Measurements from ENCODE around the gene PACRG.

PACRG gene

DNA sequence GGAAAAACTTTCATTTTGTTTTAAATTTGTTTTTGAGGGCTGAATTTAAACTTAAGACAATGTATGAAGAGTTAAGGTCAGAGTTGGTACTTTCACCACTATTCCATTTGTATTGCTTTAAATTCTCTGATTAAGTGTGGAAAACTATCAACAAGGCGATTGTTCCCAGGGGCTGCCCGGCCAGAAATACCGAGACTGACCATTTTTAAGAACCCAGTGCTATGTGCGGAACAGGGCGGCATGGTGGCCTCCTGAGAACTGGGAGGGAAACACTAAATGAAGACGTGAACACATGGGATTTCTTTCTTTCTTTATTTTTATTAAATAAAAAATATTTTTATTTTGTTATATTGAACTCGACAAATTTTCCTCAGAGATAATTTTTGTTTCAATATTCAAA, 465.6 kb downstream of the PACRG start:
- no peak for DNase-seq (ENCODE audit: low read depth in 1 of 2, low spot score in 1 of 2)

DNA sequence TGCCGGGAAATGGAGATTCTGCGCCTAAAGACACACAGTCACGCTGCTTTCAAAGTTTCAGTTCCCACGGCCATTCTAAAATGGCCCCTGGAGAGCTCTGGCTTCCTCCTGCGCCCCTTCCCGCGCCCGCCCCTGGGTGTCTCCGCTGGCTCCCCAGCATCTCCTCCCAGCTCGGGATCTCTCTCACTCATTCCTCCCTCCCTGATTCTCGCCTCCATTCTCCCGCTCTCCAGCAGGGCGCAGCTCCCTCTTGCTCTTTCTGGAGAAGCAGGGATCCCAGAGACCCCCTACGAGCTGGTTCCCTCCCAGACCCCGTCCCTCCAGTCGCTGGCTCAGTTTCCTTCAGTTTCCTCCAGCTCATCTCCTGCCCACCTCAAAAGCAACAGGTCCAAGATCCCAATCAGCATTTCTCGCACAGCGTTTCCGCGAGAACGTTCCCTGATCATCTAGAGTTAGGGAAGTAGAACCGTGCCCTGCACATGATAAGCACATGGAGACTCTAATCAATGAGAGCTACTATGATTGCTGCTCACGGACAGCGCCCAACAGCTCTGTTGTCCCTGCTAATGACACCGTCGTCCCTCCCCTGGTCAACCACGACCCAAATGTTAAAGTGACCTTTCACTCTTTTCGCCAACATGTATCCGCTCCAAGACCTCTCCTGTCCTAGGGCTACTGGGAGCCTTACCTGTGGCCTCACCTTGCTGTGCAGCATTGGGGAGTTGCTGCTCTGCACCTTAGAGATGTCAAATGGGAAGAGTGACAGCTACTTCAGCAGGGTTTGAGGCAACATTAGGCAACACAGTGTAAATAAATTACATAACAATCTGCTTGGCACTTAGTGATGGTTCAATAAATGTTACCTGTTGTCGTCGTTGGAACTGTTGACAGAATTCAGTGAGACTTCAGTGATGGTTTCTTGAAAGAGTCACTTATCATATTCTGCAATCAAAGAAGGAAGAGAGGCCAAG, 468.2 kb downstream of the PACRG start:
- DNase-seq (ENCODE audit: low read depth in 1 of 2, low spot score in 1 of 2), result no peak

DNA sequence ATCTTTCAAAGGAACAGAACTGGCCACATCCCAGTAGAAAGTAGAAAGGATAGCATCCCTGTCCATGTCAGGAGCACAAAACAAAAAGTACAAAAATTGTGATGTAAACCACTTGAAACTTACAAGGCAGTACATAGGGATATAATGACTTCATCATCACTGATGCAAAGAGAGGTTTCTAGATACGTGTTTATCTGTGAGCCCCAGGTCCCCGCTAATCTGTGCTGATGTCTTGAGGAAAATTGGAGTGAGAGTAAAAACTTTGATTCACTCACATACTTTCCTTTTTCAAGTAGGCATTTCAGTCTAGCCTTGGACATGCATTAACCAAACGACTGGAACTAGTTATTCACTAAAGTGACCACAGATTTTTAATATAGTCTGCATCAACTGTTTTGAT, 470.1 kb downstream of the PACRG start:
- no peak for DNase-seq (ENCODE audit: low read depth in 1 of 2, low spot score in 1 of 2)

DNA sequence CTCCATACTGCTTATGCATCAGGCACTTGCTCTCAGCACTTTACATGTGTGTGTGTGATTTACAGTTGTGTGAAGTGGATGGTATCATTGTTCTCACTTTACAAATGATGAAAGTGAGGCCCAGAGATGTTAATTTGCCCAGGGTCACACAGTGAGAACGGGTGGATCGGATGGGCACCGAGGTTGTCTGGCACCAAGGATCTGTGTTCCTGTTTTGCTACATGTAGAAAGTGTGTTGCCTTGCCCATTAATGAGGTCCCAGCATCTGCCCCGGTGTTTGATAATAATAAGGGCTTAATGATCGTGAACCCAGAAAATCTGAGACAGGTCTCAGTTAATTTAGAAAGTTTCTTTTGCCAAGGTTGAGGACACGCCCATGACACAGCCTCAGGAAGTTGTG, 470.6 kb downstream of the PACRG start:
- DNase-seq (ENCODE audit: low read depth in 1 of 2, low spot score in 1 of 2), result no peak

DNA sequence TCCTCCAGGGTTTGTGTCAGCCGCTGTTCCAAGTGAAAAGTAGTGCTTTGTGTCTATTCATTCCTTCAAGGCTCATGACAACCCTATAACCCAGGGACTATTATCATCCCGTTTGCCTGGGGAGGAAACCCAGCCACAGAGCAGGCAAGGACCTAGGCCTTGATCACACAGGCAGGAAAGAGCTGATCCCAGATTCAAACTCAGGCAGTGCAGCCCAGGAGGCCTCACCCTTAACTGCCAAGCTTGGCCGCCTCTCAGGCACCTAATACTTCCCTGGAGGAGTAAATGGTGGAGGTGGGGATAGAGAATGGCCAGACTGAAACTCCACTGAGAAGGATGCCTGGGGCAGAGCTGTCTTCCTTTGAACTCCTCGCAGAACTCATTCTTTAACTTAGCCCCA, 471.6 kb downstream of the PACRG start:
- no peak for DNase-seq (ENCODE audit: low read depth in 1 of 2, low spot score in 1 of 2)

DNA sequence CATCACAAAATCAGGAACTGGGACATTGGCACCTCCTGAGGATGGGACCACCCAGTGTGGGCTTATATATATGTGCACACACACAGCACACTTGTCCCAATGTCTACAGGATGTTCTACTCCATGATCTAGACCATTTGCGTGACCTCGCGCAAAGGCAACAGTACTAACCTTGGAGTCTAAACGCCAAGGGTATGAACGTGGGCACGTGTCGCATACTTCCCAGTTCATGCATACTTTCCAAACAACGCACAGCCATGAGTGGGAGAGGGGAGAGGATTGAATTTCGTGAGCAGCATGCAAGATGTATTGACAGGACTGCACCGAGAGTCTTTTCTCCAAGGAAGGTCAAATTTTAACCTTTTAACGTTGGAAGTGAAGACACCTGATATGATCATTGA, 472.5 kb downstream of the PACRG start:
- no peak for DNase-seq (ENCODE audit: low read depth in 1 of 2, low spot score in 1 of 2)

DNA sequence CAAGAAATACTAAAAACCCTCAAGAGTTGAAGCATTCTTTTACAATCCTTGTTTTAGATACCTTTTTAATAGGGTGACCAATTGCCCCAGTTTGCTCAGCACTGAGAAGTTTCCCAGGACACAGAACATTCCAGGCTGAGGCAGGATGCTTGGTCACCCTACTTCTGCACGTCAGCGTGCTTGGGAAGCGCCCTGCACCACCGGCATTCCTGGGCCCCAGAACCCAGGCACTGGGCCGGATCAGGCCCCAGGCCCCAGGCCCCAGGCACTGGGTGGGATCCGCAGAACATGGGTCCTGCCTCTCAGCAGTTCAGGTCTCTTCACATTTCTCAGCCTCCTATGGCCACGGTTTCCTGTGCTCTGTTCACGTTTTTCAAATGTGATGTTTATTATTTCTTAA, 472.9 kb downstream of the PACRG start:
- DNase-seq (ENCODE audit: low read depth in 1 of 2, low spot score in 1 of 2), result no peak

DNA sequence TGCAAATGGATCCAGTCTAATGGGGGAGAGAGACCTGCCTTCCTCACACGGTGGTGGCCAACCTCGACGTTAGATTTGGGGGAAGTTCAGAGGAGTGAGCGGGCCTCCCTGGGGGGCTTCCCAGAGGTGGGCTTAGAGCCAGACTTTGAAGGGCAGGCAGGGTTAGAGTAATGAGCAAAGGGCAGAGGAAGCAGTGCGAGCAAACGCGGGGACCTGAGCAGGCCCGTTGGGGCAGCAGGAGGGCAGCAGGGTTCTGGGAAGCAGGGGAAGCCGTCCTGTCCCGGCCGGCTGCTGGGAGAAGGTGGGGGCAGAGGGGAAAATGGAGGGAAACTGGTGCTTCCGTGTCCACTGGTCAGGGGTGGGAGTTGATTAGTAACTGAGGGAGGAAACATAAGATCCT, 474.1 kb downstream of the PACRG start:
- DNase-seq (ENCODE audit: low read depth in 1 of 2, low spot score in 1 of 2), result no peak

DNA sequence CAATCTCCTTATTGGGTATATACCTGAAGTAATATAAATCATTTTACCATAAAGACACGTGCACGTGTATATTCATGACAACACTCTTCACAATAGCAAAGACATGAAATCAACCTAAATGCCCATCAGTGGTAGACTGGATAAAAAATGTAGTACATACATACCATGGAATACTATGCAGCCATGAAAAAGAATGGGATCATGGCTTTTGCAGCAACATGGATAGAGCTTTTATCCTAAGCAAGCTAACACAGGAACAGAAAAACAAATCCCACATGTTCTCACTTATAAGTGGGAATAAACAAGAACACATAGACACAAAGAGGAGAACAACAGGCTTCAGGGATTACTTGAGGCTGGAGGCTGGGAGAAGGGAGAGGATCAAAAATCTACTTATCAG, 478.4 kb downstream of the PACRG start:
- DNase-seq (ENCODE audit: low read depth in 1 of 2, low spot score in 1 of 2), result no peak

DNA sequence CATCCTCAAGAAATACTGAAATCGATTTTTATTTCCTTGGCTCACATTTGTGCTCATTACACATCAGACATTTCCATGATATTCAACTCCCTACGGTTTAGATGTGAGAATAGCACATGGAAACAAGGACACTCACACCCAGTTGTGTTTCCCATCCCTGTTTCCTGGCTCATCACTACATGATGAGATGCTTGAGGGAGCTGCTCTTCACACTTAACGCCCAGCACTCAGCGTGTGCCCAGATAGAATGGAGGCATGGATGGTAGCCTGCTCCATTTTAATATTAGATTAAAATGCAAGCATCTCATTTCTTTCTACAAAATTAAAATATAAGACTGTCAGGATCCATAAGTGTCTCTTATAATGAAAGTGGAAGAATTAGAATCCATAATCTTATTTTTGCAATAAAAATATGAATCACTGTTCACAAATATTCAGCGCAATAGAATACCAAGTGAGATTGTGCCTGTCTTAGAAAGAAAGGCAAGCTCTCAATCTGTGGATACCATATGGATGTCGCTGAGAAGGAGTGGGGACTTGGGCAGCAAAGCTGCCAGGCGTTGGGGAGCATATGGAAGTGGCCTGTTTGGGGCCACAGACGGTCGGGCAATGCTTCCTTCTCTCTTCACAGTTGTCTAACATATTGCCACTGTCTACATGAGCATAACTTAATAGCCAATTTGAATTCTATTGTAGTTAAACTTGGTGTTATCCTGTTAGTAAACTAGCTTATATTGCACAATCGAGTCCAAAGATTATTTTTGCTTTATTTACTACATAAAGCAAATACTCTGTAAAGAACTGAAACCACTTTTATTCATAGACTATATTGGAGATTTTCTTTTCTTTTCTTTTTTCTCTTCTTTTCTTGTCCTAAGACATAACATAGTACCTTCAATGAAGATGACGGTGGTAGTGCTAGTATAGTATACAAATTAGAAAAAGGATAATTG, 479.9 kb downstream of the PACRG start:
- DNase-seq (ENCODE audit: low read depth in 1 of 2, low spot score in 1 of 2), result no peak

DNA sequence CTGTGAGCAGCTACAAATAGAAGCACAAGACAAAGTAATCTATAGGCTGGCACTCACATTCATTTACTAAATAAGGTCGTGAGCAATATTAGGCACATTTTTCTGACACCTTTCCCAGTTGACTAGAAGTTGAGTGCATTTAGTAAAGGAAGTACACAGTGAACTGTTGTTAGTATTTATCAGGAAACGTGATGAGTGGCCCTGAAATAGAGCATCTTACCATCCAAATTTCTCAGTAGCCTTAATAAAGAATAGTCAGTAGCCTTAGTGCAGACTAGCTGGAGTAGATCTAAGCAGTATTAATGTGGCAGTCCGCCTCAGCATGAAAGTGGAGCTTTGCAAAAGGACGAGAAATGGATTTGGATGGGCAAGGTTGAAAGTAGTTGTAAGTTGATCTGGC, 481.2 kb downstream of the PACRG start:
- no peak for DNase-seq (ENCODE audit: low read depth in 1 of 2, low spot score in 1 of 2)

DNA sequence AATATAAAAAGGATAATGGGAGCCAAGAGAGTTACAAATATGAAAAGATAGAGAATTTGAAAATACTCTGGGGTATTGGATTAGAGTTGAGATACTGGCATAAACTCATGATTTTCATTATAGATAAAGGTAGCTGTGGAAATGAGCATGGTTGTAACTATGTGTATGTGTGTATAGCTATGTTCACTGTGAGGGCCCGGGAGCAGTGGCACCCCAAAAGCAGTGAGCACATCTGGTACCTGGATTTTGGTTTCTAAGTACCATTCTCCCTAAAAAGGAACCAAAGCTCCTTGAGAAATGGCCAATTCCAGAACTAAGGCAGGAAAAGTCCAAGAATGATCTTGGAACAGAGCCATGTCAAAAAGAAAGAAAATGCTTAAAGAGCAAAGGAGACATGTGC, 484.3 kb downstream of the PACRG start:
- no peak for DNase-seq (ENCODE audit: low read depth in 1 of 2, low spot score in 1 of 2)

DNA sequence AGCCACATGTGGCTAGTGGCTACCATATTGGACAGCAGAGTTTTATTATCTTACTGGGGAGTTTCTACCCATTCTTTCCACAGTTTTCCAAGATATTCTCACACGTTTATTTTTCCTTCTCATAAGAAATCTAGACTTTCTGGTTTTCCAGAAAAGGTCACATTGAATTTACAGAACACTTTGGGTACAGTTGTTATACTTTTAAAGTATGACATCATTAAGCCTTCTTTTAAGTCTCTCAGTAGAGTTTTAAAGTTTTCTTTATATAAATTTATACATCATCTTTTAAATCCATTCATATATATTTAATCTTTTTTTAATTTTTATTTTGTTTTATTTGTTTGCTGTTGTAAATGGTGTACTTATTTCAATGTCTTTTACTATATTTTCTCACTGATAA, 486.5 kb downstream of the PACRG start:
- DNase-seq (ENCODE audit: low read depth in 1 of 2, low spot score in 1 of 2), result no peak

DNA sequence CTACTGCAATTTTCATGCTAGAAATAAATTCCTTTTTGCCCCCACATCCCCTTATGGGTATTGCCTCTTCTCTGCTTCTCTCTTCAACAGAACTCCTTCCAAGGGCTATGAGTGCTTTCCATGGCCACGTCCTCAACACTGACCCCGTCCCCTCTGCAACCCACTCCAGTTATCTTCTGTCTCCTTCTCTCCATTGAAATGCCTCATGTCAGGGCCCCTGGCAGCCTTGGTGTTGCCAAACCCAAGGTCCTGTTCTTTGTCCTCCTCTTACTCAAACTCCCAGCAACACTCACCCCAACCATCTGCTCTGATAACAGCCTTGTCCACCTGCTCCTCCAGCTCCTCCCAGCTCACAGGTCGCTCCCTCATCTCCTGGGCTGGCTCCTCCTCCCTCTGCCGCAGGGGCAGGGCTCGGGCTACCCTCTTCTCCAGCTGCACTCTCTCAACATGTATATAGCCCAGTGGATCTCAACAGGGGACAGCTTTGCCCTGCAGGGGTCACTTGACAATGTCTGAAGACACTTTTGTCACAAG, 490.7 kb downstream of the PACRG start:
- DNase-seq (ENCODE audit: low read depth in 1 of 2, low spot score in 1 of 2), result no peak

DNA sequence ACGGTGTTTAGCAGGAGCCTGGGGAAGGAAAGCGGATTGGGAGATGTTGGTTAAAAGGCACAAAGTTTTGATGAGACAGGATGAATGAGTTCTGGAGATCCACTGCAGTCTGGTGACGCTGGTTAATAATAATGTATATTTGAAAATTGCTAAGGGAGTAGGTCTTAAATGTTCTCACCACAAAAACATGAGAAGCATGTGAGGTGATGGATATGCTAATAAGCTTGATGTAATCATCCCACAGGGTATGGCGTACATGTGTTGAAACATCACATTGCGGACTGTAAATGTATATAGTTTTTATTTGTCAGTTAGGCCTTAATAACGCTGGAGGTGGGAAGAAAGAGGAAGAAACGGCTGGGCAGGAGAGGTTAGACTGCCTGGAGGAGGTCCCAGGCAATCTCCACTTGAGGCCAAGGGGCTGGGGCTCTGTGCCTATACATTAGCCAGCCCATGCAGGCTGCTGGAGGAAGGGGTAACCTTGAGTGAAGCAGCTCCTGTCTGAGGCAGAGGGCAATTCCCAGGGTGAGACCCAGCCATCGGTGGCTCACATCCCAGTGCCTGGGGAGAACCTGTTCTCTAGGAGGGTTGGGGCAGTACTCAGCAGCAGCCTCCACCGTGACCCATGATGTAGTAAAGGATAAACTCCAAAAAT, 498.5 kb downstream of the PACRG start:
- no peak for DNase-seq (ENCODE audit: low read depth in 1 of 2, low spot score in 1 of 2)

DNA sequence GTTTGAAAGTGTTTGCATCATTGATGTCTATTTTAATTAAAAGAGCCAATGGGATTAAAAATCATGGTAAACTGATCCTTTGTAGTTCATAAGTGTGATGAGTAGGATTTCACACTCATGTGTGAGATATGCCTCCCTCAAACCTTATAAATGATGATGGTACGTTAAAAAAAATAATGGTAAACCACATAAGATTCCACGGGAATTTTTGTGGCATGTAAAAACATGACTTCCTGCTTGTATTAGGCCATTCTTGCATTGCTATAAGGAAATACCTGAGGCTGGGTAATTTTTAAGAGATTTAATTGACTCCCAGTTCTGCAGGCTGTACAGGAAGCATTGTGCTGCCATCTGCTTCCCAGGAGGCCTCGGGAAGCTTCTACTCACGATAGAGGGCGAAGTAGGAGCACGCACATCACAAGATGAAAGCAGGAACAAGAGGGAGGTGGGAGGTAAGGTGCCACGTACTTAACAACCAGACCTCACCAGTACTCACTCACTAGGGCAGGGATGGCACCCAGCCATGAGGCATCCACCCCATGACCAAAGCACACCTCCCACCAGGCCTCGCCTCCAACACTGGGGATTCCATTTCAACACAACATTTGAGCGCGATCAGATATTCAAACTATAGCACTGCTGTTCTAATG, 499.2 kb downstream of the PACRG start:
- DNase-seq (ENCODE audit: low read depth in 1 of 2, low spot score in 1 of 2), result no peak

DNA sequence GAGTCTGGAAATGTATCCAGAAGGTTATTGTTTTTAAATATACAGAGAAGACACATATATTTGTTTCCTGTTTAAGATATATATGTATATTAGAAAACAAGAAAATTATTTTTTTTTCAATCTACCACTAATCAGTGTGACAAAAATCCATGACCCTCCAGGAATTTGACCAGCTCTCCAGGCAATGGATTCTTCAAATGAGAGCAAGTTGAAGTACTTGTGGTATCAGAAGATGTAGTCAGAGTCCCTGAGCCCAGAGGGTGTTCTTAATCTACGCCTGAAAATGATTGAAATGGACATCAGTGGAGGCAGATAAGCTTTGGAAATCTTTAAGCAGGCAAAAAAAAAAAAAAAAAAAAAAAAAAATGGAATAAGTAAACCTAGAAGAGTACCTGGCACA, 500.3 kb downstream of the PACRG start:
- no peak for DNase-seq (ENCODE audit: low read depth in 1 of 2, low spot score in 1 of 2)

DNA sequence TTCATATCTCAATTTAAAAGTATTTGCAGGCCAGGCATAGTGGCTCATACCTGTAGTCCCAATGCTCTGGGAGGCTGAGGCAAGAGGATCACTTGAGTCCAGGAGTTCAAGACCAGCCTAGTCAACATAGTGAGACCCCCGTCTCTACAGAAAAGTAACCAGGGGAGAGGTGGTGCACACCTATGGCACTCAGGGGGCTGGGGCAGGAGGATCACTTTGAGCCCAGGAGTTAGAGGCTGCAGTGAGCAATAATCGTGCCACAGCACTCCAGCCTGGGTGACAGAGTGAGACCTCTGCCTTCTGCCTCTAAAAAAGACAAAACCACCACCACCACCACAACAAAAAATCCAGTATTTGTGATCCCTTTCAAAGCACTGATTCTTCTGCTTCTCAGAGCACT, 501.3 kb downstream of the PACRG start:
- no peak for DNase-seq (ENCODE audit: low read depth in 1 of 2, low spot score in 1 of 2)

DNA sequence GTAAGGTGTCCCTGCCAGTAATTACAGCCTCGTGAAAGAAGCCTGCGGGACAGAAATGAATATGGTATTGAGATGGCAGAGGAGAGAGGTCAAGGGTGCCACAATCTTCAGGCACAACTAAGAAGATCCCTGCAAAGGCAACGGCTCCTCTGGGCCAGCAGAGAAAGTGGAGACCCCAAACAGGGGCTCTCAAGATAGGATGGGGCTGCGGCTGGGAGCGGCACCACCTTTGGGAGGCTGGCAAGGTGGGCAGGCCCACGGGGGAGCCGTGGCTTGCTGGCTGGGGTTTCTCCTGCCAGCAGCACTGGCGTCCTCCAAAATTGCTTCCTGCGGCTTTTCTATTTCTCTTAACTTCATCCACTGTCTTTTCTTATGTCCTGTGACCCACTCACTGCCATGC, 503.1 kb downstream of the PACRG start:
- no peak for DNase-seq (ENCODE audit: low read depth in 1 of 2, low spot score in 1 of 2)

DNA sequence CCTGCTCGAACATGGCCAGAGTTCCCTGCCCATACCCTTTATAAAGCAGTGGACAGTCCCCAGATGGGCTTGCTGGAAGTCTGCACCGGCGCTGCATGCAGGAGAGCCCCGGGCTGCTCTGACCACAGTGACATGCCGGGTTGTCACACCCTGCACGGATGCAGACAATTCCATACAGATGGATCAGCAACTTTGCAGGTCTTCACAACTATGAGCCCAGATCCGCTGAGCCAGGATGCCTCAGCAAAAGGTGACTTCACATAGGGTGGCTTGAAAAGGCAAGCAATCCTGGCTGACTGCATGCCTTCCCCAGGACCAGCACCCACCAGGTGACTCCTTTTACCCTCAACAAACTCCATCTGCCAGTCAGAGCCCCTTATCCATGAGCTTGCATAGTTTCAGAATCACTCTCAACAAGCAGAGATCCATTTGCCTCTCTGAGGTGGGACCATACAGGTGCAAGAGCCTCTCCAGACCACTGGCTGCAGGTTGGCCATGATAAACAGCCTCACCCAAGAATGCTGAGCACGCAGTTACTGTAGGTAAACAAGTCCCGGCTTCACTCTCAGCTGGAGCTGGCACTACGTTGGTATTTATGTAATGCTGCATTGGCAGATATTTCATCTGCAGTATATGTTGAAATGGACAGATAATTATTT, 503.7 kb downstream of the PACRG start:
- DNase-seq (ENCODE audit: low read depth in 1 of 2, low spot score in 1 of 2), result no peak

Measured in stimulated activated CD4-positive, alpha-beta T cell treated with anti-CD3 and anti-CD28 coated beads, Interleukin-15, amount 100 ng/mL, for 1 hour (primary cell).